ENCODE data around the gene USP48. TPM values are rescaled to one million over a fixed set of nuclear protein-coding genes. Genes with fewer than 3 reads are reported as not detected.

Gene USP48
- total and polyA plus RNA-seq, 2 of the 4 experiments (the other 2 are of a cell fraction) = 24.7 to 25.0 TPM

DNA sequence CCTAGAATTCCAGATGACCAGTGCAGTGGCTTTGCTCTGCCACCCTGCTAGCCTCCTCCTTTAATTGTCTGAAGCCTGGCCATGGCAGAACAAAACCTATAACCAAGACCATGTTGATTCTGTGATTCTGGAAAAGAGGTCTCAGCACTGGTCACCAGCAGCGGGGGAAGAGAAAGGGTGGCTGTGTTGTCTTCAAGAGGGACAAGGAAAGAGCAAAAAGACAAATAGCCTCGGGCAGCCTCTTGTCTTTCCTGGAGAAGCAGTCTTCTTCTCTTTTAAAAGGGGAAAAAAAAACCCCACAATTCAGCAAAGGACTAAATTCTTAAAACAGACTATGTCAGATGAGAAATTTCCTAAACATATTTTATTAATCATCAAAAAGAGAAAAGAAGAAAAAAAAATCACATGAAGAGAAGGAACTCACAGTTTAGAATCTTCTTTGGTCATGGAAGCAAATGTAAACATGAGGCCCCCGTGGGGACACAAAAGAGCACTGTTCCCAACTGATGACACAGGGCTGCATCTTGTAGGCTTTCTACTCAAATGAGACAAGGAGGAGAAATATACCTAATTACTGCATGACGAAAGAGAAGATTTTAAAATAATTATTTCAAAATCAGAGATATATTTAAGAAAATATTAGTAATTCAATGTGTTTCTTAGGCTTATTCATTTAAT lies 77.5 kb downstream of the USP48 start:
- no peak overlapping the region for H2BK20ac ChIP-seq (ENCODE audit: low read depth, low read length)
- H2BK5ac ChIP-seq (ENCODE audit: low read depth, low read length, poor library complexity, severe bottlenecking) = peak overlapping the region; percentile 5
- H2BK120ac ChIP-seq (ENCODE audit: low read depth, low read length) = no peak overlapping the region
- H2AK5ac ChIP-seq (ENCODE audit: low read depth, low read length) = no peak overlapping the region
- no peak overlapping the region for H3K56ac ChIP-seq (ENCODE audit: extremely low read depth, insufficient read depth, low read length)
- no peak overlapping the region for H3K9ac ChIP-seq (ENCODE audit: low read depth, low read length)
- no peak overlapping the region for H3K4ac ChIP-seq (ENCODE audit: low read depth, low read length)
- no peak for TF ChIP-seq MAFK (IDR thresholded peaks at IDR 0.05; ENCODE audit: low read depth, low read length)
- no peak for TF ChIP-seq MXI1 (IDR thresholded peaks at IDR 0.05; ENCODE audit: borderline replicate concordance, low read depth, low read length)
- TF ChIP-seq, protein P1, sequence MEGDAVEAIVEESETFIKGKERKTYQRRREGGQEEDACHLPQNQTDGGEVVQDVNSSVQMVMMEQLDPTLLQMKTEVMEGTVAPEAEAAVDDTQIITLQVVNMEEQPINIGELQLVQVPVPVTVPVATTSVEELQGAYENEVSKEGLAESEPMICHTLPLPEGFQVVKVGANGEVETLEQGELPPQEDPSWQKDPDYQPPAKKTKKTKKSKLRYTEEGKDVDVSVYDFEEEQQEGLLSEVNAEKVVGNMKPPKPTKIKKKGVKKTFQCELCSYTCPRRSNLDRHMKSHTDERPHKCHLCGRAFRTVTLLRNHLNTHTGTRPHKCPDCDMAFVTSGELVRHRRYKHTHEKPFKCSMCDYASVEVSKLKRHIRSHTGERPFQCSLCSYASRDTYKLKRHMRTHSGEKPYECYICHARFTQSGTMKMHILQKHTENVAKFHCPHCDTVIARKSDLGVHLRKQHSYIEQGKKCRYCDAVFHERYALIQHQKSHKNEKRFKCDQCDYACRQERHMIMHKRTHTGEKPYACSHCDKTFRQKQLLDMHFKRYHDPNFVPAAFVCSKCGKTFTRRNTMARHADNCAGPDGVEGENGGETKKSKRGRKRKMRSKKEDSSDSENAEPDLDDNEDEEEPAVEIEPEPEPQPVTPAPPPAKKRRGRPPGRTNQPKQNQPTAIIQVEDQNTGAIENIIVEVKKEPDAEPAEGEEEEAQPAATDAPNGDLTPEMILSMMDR (conservative IDR thresholded peaks at IDR 0.05; ENCODE audit: low read depth, low read length) = no peak
- ChIA-PET CTCF (no interaction called here), POLR2A (ENCODE audit: unreplicated experiment) (no interaction called here)
- intact Hi-C loops (cut with micrococcal nuclease) (loop anchor here (5.0 to 10.0 kb wide), 2 partner anchors 37 to 259 kb away; no protein-coding TSS in a partner anchor), in situ Hi-C loops (cut with MboI; ENCODE audit: low sequenced_read_pairs) (loop anchor here (25.0 kb wide), 1 partner anchor 257 kb away; no protein-coding TSS in a partner anchor), dilution Hi-C loops (cut with HindIII; ENCODE audit: low sequenced_read_pairs, unreplicated experiment) (no loop called here)
- H3K79me1 ChIP-seq (ENCODE audit: low read depth in 1 of 2, low read length in 2 of 2) = peaks cover 15 to 48% of the 10 kb centered on the region in 2 experiments; a peak in 3 of 4 replicates
- DNase-seq (no peak), ATAC-seq (ENCODE audit: low read depth) (no peak)
- H4K91ac ChIP-seq (ENCODE audit: insufficient read depth, low read depth, low read length) = no peak overlapping the region
- H4K5ac ChIP-seq (ENCODE audit: low read depth, low read length) = no peak overlapping the region
- no peaks in the 10 kb centered on the region; the same call in 1 of the 2 replicates for H3K9me1 ChIP-seq (ENCODE audit: insufficient read depth, low read length)
- no peak overlapping the region for H3K4me2 ChIP-seq (ENCODE audit: low read depth, low read length)
- no peak overlapping the region for H3K4me3 ChIP-seq (ENCODE audit: insufficient read depth, low read depth, low read length)
- no peaks in the 10 kb centered on the region for H3K9me3 ChIP-seq (ENCODE audit: control insufficient read depth, insufficient read depth, low read length)
- H3K23ac ChIP-seq (ENCODE audit: low read depth, low read length) = no peak overlapping the region
- peaks cover 7% of the 10 kb centered on the region; the same call in 1 of the 2 replicates for H4K20me1 ChIP-seq (ENCODE audit: insufficient read depth, low read length)
- H4K8ac ChIP-seq (ENCODE audit: low read depth in 2 of 2, low read length in 2 of 2) = no peak overlapping the region
- peaks cover 10% of the 10 kb centered on the region for H3K4me1 ChIP-seq (ENCODE audit: control insufficient read depth, insufficient read depth, low read length)
- BruUV-seq (replicated peaks) = no TSS peak
- no peak overlapping the region for H2AFZ ChIP-seq (replicated peaks; ENCODE audit: low read length, poor library complexity)
- no peak overlapping the region for H3K14ac ChIP-seq (replicated peaks; ENCODE audit: low read depth, low read length)
- WGBS, 2 experiments (ENCODE audit: extremely low coverage in 2 of 2, insufficient read length in 1 of 2) = no CpG with 5 or more reads among the region's 4 CpGs
- no peak overlapping the region for H2BK15ac ChIP-seq (ENCODE audit: low read depth, low read length)
- H3K27ac ChIP-seq (ENCODE audit: insufficient read depth, low read length) = 0 out of 2 replicates have a peak overlapping the region, but pooled peaks have one; percentile 33
- H2AK9ac ChIP-seq (replicated peaks; ENCODE audit: low read depth, low read length, poor library complexity) = peak overlapping the region; percentile 62
- H3K18ac ChIP-seq (ENCODE audit: low read depth, low read length) = no peak overlapping the region
- H3K27me3 ChIP-seq (ENCODE audit: control insufficient read depth, insufficient read depth, low read length) = no peaks in the 10 kb centered on the region
- peaks cover 20% of the 10 kb centered on the region for H3K36me3 ChIP-seq (ENCODE audit: control insufficient read depth, insufficient read depth, low read length)

All from IMR-90 (cell line).